GM23338 (cell line): ENCODE data around the gene AGAP1. TPM values are rescaled to one million over a fixed set of nuclear protein-coding genes. Genes with fewer than 3 reads are reported as not detected.
A peak's percentile ranks its signal among the peaks of the same experiment; 100 is the strongest.

Source experiments
- ATAC-seq: fragments of 200-7000 bp; cut with Tn5 transposase; 3 replicates; pipeline ENCODE4 v1.9.1; 2020
- DNase-seq: peaks from one replicate; pipeline ENCODE4 v3.0.0-alpha.2; 2015; ENCODE audit warnings: low spot score
- H2AFZ ChIP-seq: fragments of 200-600 bp; sonication (generic); 2 replicates; pipeline ENCODE4 v1.8.0; 2016; ENCODE audit warnings: antibody characterized with exemption, mild to moderate bottlenecking, moderate library complexity
- H3F3A ChIP-seq: fragments of 200-600 bp; sonication (generic); replicated peaks from 2 replicates; pipeline ENCODE4 v1.8.0; 2017; ENCODE audit warnings: antibody characterized with exemption, mixed run types, low read depth
- H3K27ac ChIP-seq: fragments of 200-600 bp; sonication (generic); 2 replicates; pipeline ENCODE4 v1.6.1; 2016; ENCODE audit warnings: low read depth
- H3K27me3 ChIP-seq: fragments of 200-600 bp; sonication (generic); 2 replicates; pipeline ENCODE4 v1.8.0; 2016; ENCODE audit warnings: mild to moderate bottlenecking, mixed run types, moderate library complexity; ENCODE audit not compliant: insufficient read depth
- H3K36me3 ChIP-seq: fragments of 200-600 bp; sonication (generic); 2 replicates; pipeline ENCODE4 v1.8.0; 2016; ENCODE audit warnings: mild to moderate bottlenecking; ENCODE audit not compliant: insufficient read depth
- H3K4me1 ChIP-seq: fragments of 200-600 bp; sonication (generic); 2 replicates; pipeline ENCODE4 v1.8.0; 2016; ENCODE audit warnings: mild to moderate bottlenecking, moderate library complexity; ENCODE audit not compliant: insufficient read depth
- H3K4me2 ChIP-seq: fragments of 200-600 bp; sonication (generic); 2 replicates; pipeline ENCODE4 v1.7.1; 2017; ENCODE audit warnings: mixed run types
- H3K4me3 ChIP-seq: fragments of 200-600 bp; sonication (generic); 2 replicates; pipeline ENCODE4 v1.6.1; 2016; ENCODE audit warnings: mixed run types
- H3K79me2 ChIP-seq: fragments of 200-600 bp; sonication (generic); replicated peaks from 2 replicates; pipeline ENCODE4 v1.8.0; 2017; ENCODE audit warnings: mild to moderate bottlenecking; ENCODE audit not compliant: insufficient read depth
- H3K9me2 ChIP-seq: fragments of 200-600 bp; sonication (generic); 2 replicates; pipeline ENCODE4 v1.8.0; 2017; ENCODE audit not compliant: insufficient read depth
- H4K20me1 ChIP-seq: fragments of 200-600 bp; sonication (generic); replicated peaks from 2 replicates; pipeline ENCODE4 v1.8.0; 2017; ENCODE audit warnings: mild to moderate bottlenecking; ENCODE audit not compliant: insufficient read depth
- H3K27ac Mint-ChIP-seq: 2 replicates; pipeline ENCODE4 v1.8.0; 2020; ENCODE audit warnings: inconsistent platforms, mild to moderate bottlenecking, moderate library complexity, mixed read lengths
- H3K27me3 Mint-ChIP-seq: 3 replicates; pipeline ENCODE4 v1.8.0; 2022; ENCODE audit warnings: low read depth, mild to moderate bottlenecking, moderate library complexity, mixed read lengths, inconsistent platforms; ENCODE audit not compliant: insufficient read depth, poor library complexity
- H3K36me3 Mint-ChIP-seq: 3 replicates; pipeline ENCODE4 v1.8.0; 2021; ENCODE audit warnings: low read depth, mild to moderate bottlenecking, inconsistent platforms, moderate library complexity, mixed read lengths
- H3K4me1 Mint-ChIP-seq: 3 replicates; pipeline ENCODE4 v1.8.0; 2020; ENCODE audit warnings: mild to moderate bottlenecking, inconsistent platforms, mixed read lengths
- H3K4me3 Mint-ChIP-seq: 3 replicates; pipeline ENCODE4 v1.8.0; 2021; ENCODE audit warnings: moderate library complexity, mild to moderate bottlenecking, inconsistent platforms, mixed read lengths
- H3K9me3 Mint-ChIP-seq: 3 replicates; pipeline ENCODE4 v1.8.0; 2020; ENCODE audit warnings: moderate library complexity, mild to moderate bottlenecking, inconsistent platforms, mixed read lengths
- CREB1 ChIP-seq: fragments of 250-450 bp; sonication (Bioruptor Pico); IDR thresholded peaks from 2 replicates; pipeline ENCODE4 v1.5.0; 2020; ENCODE audit warnings: low read depth, mild to moderate bottlenecking, moderate library complexity
- CTCF ChIP-seq, 2 experiments: fragments of 200-600 bp in 1 of 2; sonication (generic) in 1 of 2; conservative IDR thresholded peaks; 2 replicates each; pipeline versions ENCODE4 v1.5.1 to v1.6.1; 2016 to 2017; ENCODE audit warnings: antibody characterized with exemption in 2 of 2, low read depth in 2 of 2, mild to moderate bottlenecking in 2 of 2, moderate library complexity in 1 of 2
- ETS1 ChIP-seq: IDR thresholded peaks from 2 replicates; pipeline ENCODE4 v1.6.1; 2016; ENCODE audit warnings: antibody characterized with exemption
- EZH2 ChIP-seq: fragments of 200-600 bp; sonication (generic); IDR thresholded peaks from one replicate; pipeline ENCODE4 v1.8.0; 2017; ENCODE audit warnings: antibody characterized with exemption, mild to moderate bottlenecking, low read depth; ENCODE audit not compliant: unreplicated experiment
- EZH2phosphoT487 ChIP-seq: fragments of 200-600 bp; sonication (generic); IDR thresholded peaks from one replicate; pipeline ENCODE4 v1.8.1; 2018; ENCODE audit warnings: antibody characterized with exemption; ENCODE audit not compliant: unreplicated experiment
- JUNB ChIP-seq: IDR thresholded peaks from one replicate; pipeline ENCODE4 v1.6.1; 2016; ENCODE audit warnings: antibody characterized with exemption; ENCODE audit not compliant: unreplicated experiment
- NANOG ChIP-seq: IDR thresholded peaks from 2 replicates; pipeline ENCODE4 v1.6.1; 2016; ENCODE audit warnings: antibody characterized with exemption, borderline replicate concordance
- POLR2AphosphoS5 ChIP-seq: IDR thresholded peaks from 2 replicates; pipeline ENCODE4 v1.6.1; 2016; ENCODE audit warnings: antibody characterized with exemption, low read depth
- REST ChIP-seq: IDR thresholded peaks from one replicate; pipeline ENCODE4 v1.6.1; 2018; ENCODE audit warnings: antibody characterized with exemption; ENCODE audit not compliant: unreplicated experiment
- STAT1 ChIP-seq: IDR thresholded peaks from one replicate; pipeline ENCODE4 v1.6.1; 2016; ENCODE audit warnings: antibody characterized with exemption; ENCODE audit not compliant: unreplicated experiment
- ZNF114 ChIP-seq: fragments of 250-450 bp; sonication (Bioruptor Pico); IDR thresholded peaks from 2 replicates; pipeline ENCODE4 v1.5.0; 2020; ENCODE audit warnings: mild to moderate bottlenecking, moderate library complexity
- ZNF331 ChIP-seq: fragments of 250-450 bp; sonication (Bioruptor Pico); IDR thresholded peaks from 2 replicates; pipeline ENCODE4 v1.5.0; 2020; ENCODE audit warnings: low read depth, mild to moderate bottlenecking, moderate library complexity
- ZNF462 ChIP-seq: fragments of 250-450 bp; sonication (Bioruptor Pico); IDR thresholded peaks from 2 replicates; pipeline ENCODE4 v1.5.0; 2020; ENCODE audit warnings: mild to moderate bottlenecking, moderate library complexity
- polyA plus RNA-seq: library from polyadenylated mRNA; unstranded; fragments of >200 nt; fragmentation: Nextera tagmentation; extraction: Ambion mirVana; gene quantifications from 2 replicates; pipeline ENCODE4 v1.2.1, GENCODE V29; 2016
- total RNA-seq: library from RNA; depleted of rRNA; stranded (reverse); fragments of >200 nt; shearing (Covaris generic); gene quantifications from 2 replicates; pipeline ENCODE4 v1.2.3, GENCODE V29; 2014

The AGAP1 gene
- total and polyA plus RNA-seq, 2 experiments from 2014 or later = 13.3 to 27.9 TPM

GRCh38 chr2:235668782-235669181 is 174.9 kb downstream of the AGAP1 start:
- H3K27me3 Mint-ChIP-seq = peaks cover 5% of the 10 kb centered on the region
- Histone ChIP-seq H4K20me1 (peaks cover 26% of the 10 kb centered on the region), H3K4me3 (peak overlapping the region; percentile 36; the same call in 1 of the 2 replicates)

More at GRCh38 chr2:235668782-235669181, 174.9 kb downstream of the AGAP1 start:
- no peaks in the 10 kb centered on the region for H3K9me2 ChIP-seq
- peaks cover 56% of the 10 kb centered on the region for H3K79me2 ChIP-seq
- H3K9me3 Mint-ChIP-seq = no peaks in the 10 kb centered on the region
- no peak for TF ChIP-seq NANOG
- no peak for TF ChIP-seq ZNF114 (CRISPR knock-in tag)
- TF ChIP-seq JUNB = no peak
- no peak for TF ChIP-seq STAT1
- TF ChIP-seq ZNF462 (CRISPR knock-in tag) = no peak
- no peak for TF ChIP-seq CREB1 (CRISPR knock-in tag)
- no peak for TF ChIP-seq REST
- no peak for TF ChIP-seq EZH2phosphoT487
- TF ChIP-seq POLR2AphosphoS5 = no peak
- no peak for TF ChIP-seq EZH2
- no peak for TF ChIP-seq ETS1
- no peak for TF ChIP-seq CTCF (conservative IDR thresholded peaks at IDR 0.05; ENCODE audit: low read depth in 2 of 2)
- TF ChIP-seq ZNF331 = no peak
- no peak overlapping the region for H3K27ac ChIP-seq
- H3K27ac Mint-ChIP-seq = no peak overlapping the region
- H3K4me1 Mint-ChIP-seq = peaks cover 43% of the 10 kb centered on the region
- no peak; the same call in 2 of the 3 replicates for ATAC-seq
- no peak overlapping the region for H2AFZ ChIP-seq
- H3K36me3 ChIP-seq = no peaks in the 10 kb centered on the region
- peak overlapping the region; percentile 68 for H3K4me3 Mint-ChIP-seq
- H3K36me3 Mint-ChIP-seq = no peaks in the 10 kb centered on the region; the same call in 2 of the 3 replicates
- peaks cover 58% of the 10 kb centered on the region for H3K4me1 ChIP-seq
- H3K4me2 ChIP-seq = peak overlapping the region; percentile 60
- no peaks in the 10 kb centered on the region for H3F3A ChIP-seq
- DNase-seq = no peak
- peaks cover 27% of the 10 kb centered on the region for H3K27me3 ChIP-seq
